GM18508 (cell line): ENCODE measurements around the gene MAS1L.

Source experiments
- ATAC-seq: cut with Tn5 transposase; IDR thresholded peaks from one replicate; pipeline ENCODE4 v1.9.1; 2021; ENCODE audit warnings: moderate number of reproducible peaks; ENCODE audit not compliant: insufficient read depth, unreplicated experiment

MAS1L gene

GRCh38 chr6:29487660-29488059, at the start of gene MAS1L:
TSS of gene MAS1L (minus strand) at chr6:29487956. CDS start at chr6:29487902, 54 bp downstream.
- ATAC-seq, result no peak

GRCh38 chr6:29532320-29532951, 44.7 kb upstream of the MAS1L start:
- no peak for ATAC-seq

- no peak for ATAC-seq
These were observed 43.9 kb upstream of the MAS1L start for GRCh38 chr6:29531668-29532067.

- ATAC-seq, result no peak
These were observed 43.0 kb upstream of the MAS1L start for GRCh38 chr6:29530671-29531310.

- no peak for ATAC-seq
These were observed 42.2 kb upstream of the MAS1L start for GRCh38 chr6:29529956-29530355.

- no peak for ATAC-seq
These were observed 41.3 kb upstream of the MAS1L start for GRCh38 chr6:29528988-29529560.

GRCh38 chr6:29528300-29528931, 40.7 kb upstream of the MAS1L start:
- ATAC-seq, result no peak

GRCh38 chr6:29527564-29527963, 39.8 kb upstream of the MAS1L start:
- ATAC-seq, result no peak

GRCh38 chr6:29527126-29527525, 39.4 kb upstream of the MAS1L start:
- ATAC-seq, result no peak

- no peak for ATAC-seq
These were observed 37.5 kb upstream of the MAS1L start for GRCh38 chr6:29525311-29525639.

- no peak for ATAC-seq
These were observed 36.9 kb upstream of the MAS1L start for GRCh38 chr6:29524444-29525310.

- no peak for ATAC-seq
These were observed 36.3 kb upstream of the MAS1L start for GRCh38 chr6:29524044-29524443.

GRCh38 chr6:29522227-29522626, 34.5 kb upstream of the MAS1L start:
- no peak for ATAC-seq

GRCh38 chr6:29521006-29521680, 33.4 kb upstream of the MAS1L start:
- ATAC-seq, result no peak

GRCh38 chr6:29520232-29520631, 32.5 kb upstream of the MAS1L start:
- no peak for ATAC-seq

GRCh38 chr6:29519291-29520010, 31.7 kb upstream of the MAS1L start:
- no peak for ATAC-seq

- ATAC-seq, result no peak
These were observed 30.1 kb upstream of the MAS1L start for GRCh38 chr6:29517728-29518440.

- ATAC-seq, result no peak
These were observed 29.5 kb upstream of the MAS1L start for GRCh38 chr6:29517245-29517644.

- ATAC-seq, result no peak
These were observed 28.4 kb upstream of the MAS1L start for GRCh38 chr6:29516108-29516507.
